K562 (cell line): ENCODE measurements around the gene FAM174B. TPM values are rescaled to one million over a fixed set of nuclear protein-coding genes. Genes with fewer than 3 reads are reported as not detected.
A peak's percentile ranks its signal among the peaks of the same experiment; 100 is the strongest.

Experiments
- CAMTA2 ChIP-seq: fragments of 250-450 bp; sonication (Bioruptor Pico); conservative IDR thresholded peaks from 2 replicates; pipeline ENCODE4 v1.5.1; 2022
- FOXJ2 ChIP-seq: fragments of 200-800 bp; sonication (Bioruptor generic); IDR thresholded peaks from 2 replicates; pipeline ENCODE4 v1.6.1; 2016; ENCODE audit warnings: missing genetic modification characterization, missing compliant biosample characterization
- FUS ChIP-seq: fragments of 200-400 bp; formaldehyde crosslinking; optimal IDR thresholded peaks from 2 replicates; pipeline ENCODE3; 2017; ENCODE audit warnings: low read depth, low read length
- MAFF ChIP-seq: IDR thresholded peaks from 2 replicates; pipeline ENCODE4 v1.6.1; 2012; ENCODE audit warnings: low read length, improper control_type of control experiment
- MBD1 ChIP-seq: fragments of 250-450 bp; sonication (Bioruptor Pico); IDR thresholded peaks from 2 replicates; pipeline ENCODE4 v1.8.0; 2022; ENCODE audit warnings: inconsistent platforms
- MLLT1 ChIP-seq, 2 experiments: fragments of 450-650 bp; IDR thresholded peaks; 2 replicates each; pipeline ENCODE4 v1.6.1; 2016
- MTA3 ChIP-seq: fragments of 450-650 bp; formaldehyde crosslinking; IDR thresholded peaks from 2 replicates; pipeline ENCODE4 v1.6.1; 2017; ENCODE audit warnings: mild to moderate bottlenecking, borderline replicate concordance
- NFIC ChIP-seq: fragments of 450-650 bp; IDR thresholded peaks from 2 replicates; pipeline ENCODE4 v1.6.1; 2017; ENCODE audit warnings: mild to moderate bottlenecking, inconsistent platforms
- POLR2H ChIP-seq: IDR thresholded peaks from 2 replicates; pipeline ENCODE4 v1.6.1; 2016; ENCODE audit warnings: missing genetic modification characterization, low read depth, mild to moderate bottlenecking, control low read depth, missing compliant biosample characterization, moderate library complexity
- RCOR1 ChIP-seq, 2 experiments: IDR thresholded peaks; 2 replicates each; pipeline ENCODE4 v1.6.1; 2012; ENCODE audit warnings: low read depth in 2 of 2, low read length in 2 of 2, borderline replicate concordance in 1 of 2, improper control_type of control experiment in 1 of 2
- SMAD1 ChIP-seq: fragments of 150-350 bp; IDR thresholded peaks from 2 replicates; pipeline ENCODE4 v1.6.1; 2014; ENCODE audit warnings: low read length, low read depth; ENCODE audit not compliant: partially characterized antibody
- SNRNP70 ChIP-seq: fragments of 200-400 bp; formaldehyde crosslinking; optimal IDR thresholded peaks from 2 replicates; pipeline ENCODE3; 2017; ENCODE audit warnings: low read depth, low read length
- SRSF1 ChIP-seq: fragments of 200-400 bp; formaldehyde crosslinking; IDR thresholded peaks from 2 replicates; pipeline ENCODE4 v1.6.1; 2017; ENCODE audit warnings: mild to moderate bottlenecking, low read depth, low read length, moderate library complexity
- TARDBP ChIP-seq: fragments of 450-650 bp; IDR thresholded peaks from 2 replicates; pipeline ENCODE4 v1.6.1; 2016
- UBTF ChIP-seq, 2 experiments: IDR thresholded peaks; 2 replicates each; pipeline ENCODE4 v1.6.1; 2012; ENCODE audit warnings: improper control_type of control experiment in 2 of 2, low read depth in 2 of 2, low read length in 2 of 2, borderline replicate concordance in 1 of 2
- WHSC1 ChIP-seq: IDR thresholded peaks from one replicate; pipeline ENCODE4 v1.6.1; 2012; ENCODE audit warnings: low read length, control low read depth, inconsistent platforms
- ZNF143 ChIP-seq: sonication (generic); formaldehyde crosslinking; IDR thresholded peaks from 2 replicates; pipeline ENCODE4 v1.9.0; 2022; ENCODE audit warnings: mild to moderate bottlenecking, missing genetic modification reagents
- ZNF23 ChIP-seq: fragments of 250-450 bp; sonication (Bioruptor Pico); IDR thresholded peaks from 2 replicates; pipeline ENCODE4 v1.4.0; 2020; ENCODE audit warnings: mild to moderate bottlenecking
- ZNF3 ChIP-seq: fragments of 250-450 bp; sonication (Bioruptor Pico); IDR thresholded peaks from 2 replicates; pipeline ENCODE4 v1.5.0; 2021; ENCODE audit warnings: mild to moderate bottlenecking, moderate library complexity
- ZNF354B ChIP-seq: fragments of 250-450 bp; sonication (Bioruptor Pico); IDR thresholded peaks from 2 replicates; pipeline ENCODE4 v1.4.0; 2020
- ZNF395 ChIP-seq: fragments of 200-800 bp; sonication (Bioruptor generic); IDR thresholded peaks from 2 replicates; pipeline ENCODE4 v1.6.1; 2017; ENCODE audit warnings: missing genetic modification characterization, missing compliant biosample characterization
- ZNF785 ChIP-seq: fragments of 250-450 bp; sonication (Bioruptor Pico); IDR thresholded peaks from 2 replicates; pipeline ENCODE4 v1.4.0; 2020; ENCODE audit warnings: mild to moderate bottlenecking
- polyA plus RNA-seq, 8 experiments: library from polyadenylated mRNA; depleted of rRNA in 4 of 8; stranded (reverse) in 5 of 8; unstranded in 3 of 8; fragments of >200 nt; fragmentation: Nextera tagmentation in 2 of 8; fragmentation: Illumina TruSeq in 1 of 8; extraction: Ambion mirVana in 2 of 8; extraction: Trizol in 1 of 8; gene quantifications; 2 replicates each; pipeline versions ENCODE4 v1.2.1 to v1.2.3, GENCODE V29; 2011 to 2014; ENCODE audit warnings: inconsistent platforms in 1 of 8, missing spikeins in 1 of 8
- total RNA-seq, 7 experiments: library from RNA; depleted of rRNA in 6 of 7; stranded (reverse); fragments of >200 nt in 6 of 7; fragmentation: Illumina TruSeq in 2 of 7; extraction: Trizol in 2 of 7; gene quantifications; 2 replicates each; pipeline versions ENCODE4 v1.2.1 to v1.2.3, GENCODE V29; 2011 to 2021; ENCODE audit warnings: low replicate concordance in 1 of 7

Gene FAM174B
- total and polyA plus RNA-seq, 9 of the 15 experiments (the other 6 are each of a cell fraction or from before 2014, with no cell fraction given), result 0.39 to 2.7 (median 1.9) TPM; not detected in 1

GRCh38 chr15:92617549-92618520, 37.7 kb downstream of the FAM174B start (continued):
- TF ChIP-seq FOXJ2 (tag), result no peak
- 0 out of 2 replicates have a peak, but pooled peaks have one; percentile 41 for TF ChIP-seq TARDBP
- TF ChIP-seq SMAD1, result no peak
- TF ChIP-seq MTA3, result peak; percentile 63; the same call in 1 of the 2 replicates
- TF ChIP-seq CAMTA2, result no peak
- TF ChIP-seq MAFF, result no peak
- TF ChIP-seq ZNF143 (CRISPR knock-in tag), result no peak
- no peak for TF ChIP-seq MLLT1 (IDR thresholded peaks at IDR 0.05)
- TF ChIP-seq SNRNP70, result no peak
- TF ChIP-seq NFIC, result peak; percentile 93
- no peak for TF ChIP-seq WHSC1
- TF ChIP-seq ZNF3 (CRISPR knock-in tag), result no peak
- TF ChIP-seq RCOR1 (IDR thresholded peaks at IDR 0.05; ENCODE audit: borderline replicate concordance in 1 of 2, low read depth in 2 of 2, low read length in 2 of 2), result peak in 1 of 2 experiments; percentile 71; a peak in 2 of 4 replicates
- no peak for TF ChIP-seq ZNF785 (CRISPR knock-in tag)
- no peak for TF ChIP-seq MBD1
- no peak for TF ChIP-seq ZNF23 (CRISPR knock-in tag)
- no peak for TF ChIP-seq SRSF1
- no peak for TF ChIP-seq POLR2H (tag)
- no peak for TF ChIP-seq ZNF354B (CRISPR knock-in tag)
- peak in 1 of 2 experiments; percentile 82; a peak in 1 of 4 replicates for TF ChIP-seq UBTF (IDR thresholded peaks at IDR 0.05; ENCODE audit: borderline replicate concordance in 1 of 2, low read depth in 2 of 2, low read length in 2 of 2)
- no peak for TF ChIP-seq FUS
- TF ChIP-seq ZNF395 (CRISPR knock-in tag), result peak; percentile 88
